Glutamatergic neuron (in vitro differentiated cells): ENCODE results near the gene SMIM32. TPM values are rescaled to one million over a fixed set of nuclear protein-coding genes. Genes with fewer than 3 reads are reported as not detected.

Source experiments
- DNase-seq: peaks from one replicate; pipeline ENCODE4 v3.0.0; 2022
- H3K27ac Mint-ChIP-seq: one replicate; pipeline ENCODE4 v1.8.0; 2020; ENCODE audit warnings: mild to moderate bottlenecking, mixed read lengths, inconsistent platforms; ENCODE audit not compliant: unreplicated experiment
- H3K27me3 Mint-ChIP-seq: one replicate; pipeline ENCODE4 v1.8.0; 2020; ENCODE audit warnings: mild to moderate bottlenecking, moderate library complexity, mixed read lengths, inconsistent platforms; ENCODE audit not compliant: unreplicated experiment
- H3K36me3 Mint-ChIP-seq: one replicate; pipeline ENCODE4 v1.8.0; 2020; ENCODE audit warnings: mild to moderate bottlenecking, mixed read lengths, inconsistent platforms; ENCODE audit not compliant: unreplicated experiment
- H3K4me1 Mint-ChIP-seq: one replicate; pipeline ENCODE4 v1.8.0; 2020; ENCODE audit warnings: mild to moderate bottlenecking, low read depth, mixed read lengths, inconsistent platforms; ENCODE audit not compliant: unreplicated experiment
- H3K4me3 Mint-ChIP-seq: one replicate; pipeline ENCODE4 v1.8.0; 2020; ENCODE audit warnings: mild to moderate bottlenecking, mixed read lengths, inconsistent platforms; ENCODE audit not compliant: unreplicated experiment
- H3K9me3 Mint-ChIP-seq: one replicate; pipeline ENCODE4 v1.8.0; 2020; ENCODE audit warnings: mild to moderate bottlenecking, moderate library complexity, mixed read lengths, inconsistent platforms; ENCODE audit not compliant: unreplicated experiment
- CTCF ChIP-seq: fragments of 200-600 bp; sonication (generic); IDR thresholded peaks from one replicate; pipeline ENCODE4 v1.5.0; 2021; ENCODE audit not compliant: partially characterized antibody, unreplicated experiment
- total RNA-seq: library from RNA; stranded (reverse); fragmentation: NEBNext Ultra II Directional; extraction: Animal tissue kit (Norgen Biotek cat#: 25700); gene quantifications from one replicate; pipeline ENCODE4 v1.2.1, GENCODE V29; 2021; ENCODE audit not compliant: unreplicated experiment

SMIM32 gene
- total RNA-seq, 1 donor from 2014 or later = not detected

DNA sequence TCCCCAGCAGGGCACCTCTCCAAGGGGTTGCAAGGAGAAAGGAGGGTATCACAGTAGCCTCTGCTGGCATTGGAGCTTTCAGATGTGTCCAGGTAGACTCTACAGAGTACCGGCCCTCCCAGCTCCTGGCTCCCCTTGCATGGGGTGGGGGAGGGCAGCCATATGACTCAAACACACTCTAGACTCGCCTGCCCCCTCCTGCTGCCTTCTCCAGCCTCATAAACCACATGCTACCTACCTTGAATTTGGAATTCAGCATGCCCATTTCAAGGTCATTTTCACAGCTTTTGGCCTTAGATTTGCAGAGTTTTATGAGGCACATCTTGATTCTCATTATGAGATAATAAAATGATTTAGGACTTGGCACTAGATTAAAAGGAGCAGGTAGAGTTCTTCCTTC is 32.8 kb upstream of the SMIM32 start:
- peaks cover 3% of the 10 kb centered on the region for H3K27me3 Mint-ChIP-seq
- H3K9me3 Mint-ChIP-seq = peaks cover 2% of the 10 kb centered on the region
- DNase-seq = no peak
- H3K4me3 Mint-ChIP-seq = no peak overlapping the region
- H3K4me1 Mint-ChIP-seq = no peaks in the 10 kb centered on the region
- no peak overlapping the region for H3K27ac Mint-ChIP-seq
- H3K36me3 Mint-ChIP-seq = peaks cover 6% of the 10 kb centered on the region
- TF ChIP-seq CTCF = no peak

DNA sequence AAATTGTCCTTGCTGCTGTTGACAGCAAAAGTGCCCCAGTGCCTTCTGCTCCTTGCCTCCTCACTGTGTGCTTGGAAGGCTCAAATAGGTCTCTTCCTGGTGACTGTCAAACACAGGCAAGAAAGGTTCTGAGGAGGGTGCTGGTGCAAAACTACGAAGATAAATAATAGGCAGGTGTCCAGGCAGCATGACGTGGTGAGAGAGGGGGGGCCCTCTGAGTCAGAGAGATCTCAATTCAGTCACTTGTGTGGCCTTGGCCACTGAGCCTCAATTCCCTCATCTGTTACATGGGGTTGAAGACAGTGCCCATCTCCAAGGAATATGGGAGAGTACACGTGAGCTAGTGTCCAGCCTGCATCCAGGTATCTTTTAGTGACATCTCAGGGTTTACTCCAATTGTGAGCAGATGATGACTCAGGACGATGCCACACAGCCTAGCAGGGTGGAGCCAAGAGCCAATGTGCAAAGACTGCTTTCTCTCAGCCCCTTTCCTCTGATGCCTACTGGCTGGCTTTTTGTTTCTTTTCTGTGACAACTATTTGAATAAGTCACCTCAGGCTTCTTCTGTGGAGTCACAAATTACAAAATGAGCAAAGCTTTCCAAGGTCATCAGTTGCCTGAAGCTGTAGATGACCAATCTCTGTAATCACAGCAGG is 29.7 kb upstream of the SMIM32 start:
- H3K27me3 Mint-ChIP-seq = no peaks in the 10 kb centered on the region
- H3K4me1 Mint-ChIP-seq = no peaks in the 10 kb centered on the region
- TF ChIP-seq CTCF = no peak
- H3K36me3 Mint-ChIP-seq = peaks cover 10% of the 10 kb centered on the region
- H3K4me3 Mint-ChIP-seq = no peak overlapping the region
- peaks cover 4% of the 10 kb centered on the region for H3K9me3 Mint-ChIP-seq
- no peak overlapping the region for H3K27ac Mint-ChIP-seq
- no peak for DNase-seq

DNA sequence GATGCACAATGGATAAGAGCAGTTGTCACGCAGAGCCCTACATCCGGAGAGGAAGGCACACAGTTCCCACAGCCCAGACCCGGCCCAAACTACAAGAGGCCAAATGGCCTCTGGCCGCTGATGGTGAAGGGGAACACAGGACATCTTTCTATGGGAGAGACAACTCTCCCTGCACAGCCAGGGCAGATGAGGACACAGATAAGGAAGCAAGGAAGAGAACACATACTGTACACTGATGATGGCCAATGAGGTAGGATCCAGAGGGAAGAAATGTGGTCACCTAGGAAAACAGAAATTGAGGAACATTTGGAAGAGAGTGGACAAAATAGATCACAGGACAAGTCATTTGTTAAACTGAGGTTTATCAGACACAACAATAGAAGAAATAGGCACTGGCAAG is 28.4 kb upstream of the SMIM32 start:
- H3K9me3 Mint-ChIP-seq = peaks cover 4% of the 10 kb centered on the region
- peaks cover 10% of the 10 kb centered on the region for H3K36me3 Mint-ChIP-seq
- no peak for TF ChIP-seq CTCF
- H3K27ac Mint-ChIP-seq = no peak overlapping the region
- no peak overlapping the region for H3K4me3 Mint-ChIP-seq
- H3K4me1 Mint-ChIP-seq = no peaks in the 10 kb centered on the region
- no peak for DNase-seq
- peaks cover under 1% of the 10 kb centered on the region for H3K27me3 Mint-ChIP-seq

DNA sequence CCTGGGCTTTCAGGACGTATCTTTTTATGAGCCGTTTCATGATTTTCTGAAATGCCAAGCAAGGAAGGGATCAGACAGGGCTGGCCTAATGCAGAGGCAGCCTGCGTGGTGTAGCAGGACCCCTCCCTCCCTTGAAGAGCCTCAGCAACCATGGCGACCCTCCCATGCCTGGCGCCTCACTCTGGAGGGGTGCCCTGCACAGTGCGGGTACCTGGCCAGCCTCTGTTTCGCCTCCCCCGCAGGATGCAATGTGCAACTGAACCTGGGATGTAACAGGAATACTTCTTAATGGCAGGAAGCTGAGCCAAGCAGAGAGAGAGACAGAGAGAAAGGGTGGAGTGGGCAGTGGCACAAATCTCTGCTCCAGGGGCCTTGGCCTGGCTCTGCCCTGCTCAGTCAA is 23.3 kb upstream of the SMIM32 start:
- Mint-ChIP-seq H3K27ac (no peak overlapping the region), H3K27me3 (peaks cover 4% of the 10 kb centered on the region), H3K36me3 (peaks cover 7% of the 10 kb centered on the region), H3K4me1 (peaks cover 7% of the 10 kb centered on the region), H3K9me3 (peaks cover 1% of the 10 kb centered on the region), H3K4me3 (no peak overlapping the region)
- DNase-seq = no peak
- TF ChIP-seq CTCF = no peak

GRCh38 chr5:136215812-136216211 is 22.9 kb upstream of the SMIM32 start:
- Mint-ChIP-seq H3K9me3 (peaks cover 2% of the 10 kb centered on the region), H3K27me3 (peaks cover 4% of the 10 kb centered on the region)
- no peak for TF ChIP-seq CTCF

More at GRCh38 chr5:136215812-136216211, 22.9 kb upstream of the SMIM32 start:
- Mint-ChIP-seq H3K27ac (no peak overlapping the region), H3K36me3 (peaks cover 5% of the 10 kb centered on the region), H3K4me3 (no peak overlapping the region), H3K4me1 (peaks cover 7% of the 10 kb centered on the region)
- DNase-seq = no peak
